Activated CD8-positive, alpha-beta memory T cell treated with anti-CD3 and anti-CD28 coated beads for 48 hours (primary cell): Measurements from ENCODE around the gene ARL6IP5.

ENCODE experiments used
- DNase-seq, 3 experiments: peaks; one replicate each; pipeline ENCODE4 v3.0.0-alpha.2; 2020; ENCODE audit warnings: low read depth in 2 of 3, low spot score in 2 of 3

ARL6IP5 gene

GRCh38 chr3:69085833-69086722 lies 1.3 kb downstream of the ARL6IP5 start:
- peak in 1 of 3 experiments; percentile 50 for DNase-seq

- DNase-seq = no peak
Measured at GRCh38 chr3:69087030-69087791, 2.5 kb downstream of the ARL6IP5 start.

- no peak for DNase-seq
Measured at GRCh38 chr3:69088063-69088462, 3.3 kb downstream of the ARL6IP5 start.

DNA sequence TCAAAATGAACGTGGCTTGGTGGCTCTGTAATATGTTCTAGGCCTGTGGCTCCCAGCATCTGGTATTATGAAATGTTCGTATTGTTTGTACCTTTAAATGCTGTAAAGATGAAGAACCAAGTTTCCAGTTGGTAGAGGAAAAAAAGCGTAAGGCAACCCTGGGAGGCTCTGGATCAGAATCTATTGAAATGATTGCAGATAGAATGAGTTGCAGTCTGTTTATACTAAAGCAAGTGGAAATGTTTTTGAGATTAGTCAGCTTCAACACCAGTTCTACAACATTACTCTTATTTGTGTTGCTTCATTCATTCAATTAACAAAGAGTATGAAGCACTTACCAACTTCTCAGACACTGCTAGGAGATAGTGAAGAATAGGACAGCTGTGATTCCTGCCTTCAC lies 5.3 kb downstream of the ARL6IP5 start:
- no peak for DNase-seq

- no peak for DNase-seq
Measured at GRCh38 chr3:69091389-69092029, 6.8 kb downstream of the ARL6IP5 start.

- no peak for DNase-seq
Measured at GRCh38 chr3:69092030-69092516, 7.3 kb downstream of the ARL6IP5 start.

DNA sequence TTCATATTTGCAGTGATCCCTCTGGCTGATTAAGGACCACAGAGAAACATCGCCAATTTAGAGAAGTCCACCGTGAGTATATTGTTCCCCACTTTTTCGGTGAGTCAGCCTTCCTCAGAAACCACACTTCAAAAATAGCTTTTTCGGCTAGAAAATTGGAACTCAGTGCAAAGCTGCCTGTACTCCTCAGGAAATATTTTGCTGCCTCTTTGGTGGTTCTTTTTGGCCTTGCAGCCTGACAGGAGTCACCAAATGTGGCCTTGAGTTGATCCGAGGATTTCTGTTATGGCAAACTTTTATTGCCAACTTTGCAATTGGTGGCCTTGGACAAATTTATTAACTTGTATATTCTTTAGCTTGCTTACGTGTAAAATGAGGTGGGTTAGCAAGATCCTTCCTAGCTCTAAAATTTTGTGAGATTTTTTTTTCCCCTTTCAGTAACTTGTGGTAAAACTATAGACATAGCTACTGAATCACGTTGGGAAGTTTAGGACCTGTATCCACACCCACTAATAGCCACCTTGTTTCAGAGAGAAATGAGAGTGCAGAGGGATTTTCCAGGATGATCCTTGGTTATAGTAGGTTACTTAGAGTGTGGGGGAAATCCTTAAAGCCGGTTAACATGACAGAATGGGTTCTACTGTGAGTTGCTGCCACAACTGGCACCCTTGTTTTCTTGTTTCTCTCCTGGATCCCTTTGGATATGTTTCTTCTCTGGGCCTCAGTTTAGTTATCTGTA lies 9.9 kb downstream of the ARL6IP5 start:
- DNase-seq = no peak

DNA sequence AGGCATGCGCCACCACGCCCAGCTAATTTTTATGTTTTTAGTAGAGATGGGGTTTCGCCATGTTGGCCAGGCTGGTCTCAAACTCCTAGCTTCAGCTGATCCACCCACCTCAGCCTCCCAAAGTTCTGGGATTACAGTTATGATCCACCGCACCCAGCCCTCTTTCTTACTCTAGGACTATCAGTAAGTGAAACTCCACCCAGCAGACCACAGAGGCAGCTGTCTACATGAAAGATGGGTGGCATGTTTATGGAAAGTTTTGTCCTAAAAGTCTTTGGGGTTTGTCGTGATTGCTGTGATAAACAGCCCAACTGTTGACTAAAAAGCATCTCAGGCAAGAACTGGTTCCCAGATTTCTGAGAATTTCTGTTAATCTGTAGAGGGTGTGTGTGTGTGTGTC lies 10.9 kb downstream of the ARL6IP5 start:
- DNase-seq = no peak

DNA sequence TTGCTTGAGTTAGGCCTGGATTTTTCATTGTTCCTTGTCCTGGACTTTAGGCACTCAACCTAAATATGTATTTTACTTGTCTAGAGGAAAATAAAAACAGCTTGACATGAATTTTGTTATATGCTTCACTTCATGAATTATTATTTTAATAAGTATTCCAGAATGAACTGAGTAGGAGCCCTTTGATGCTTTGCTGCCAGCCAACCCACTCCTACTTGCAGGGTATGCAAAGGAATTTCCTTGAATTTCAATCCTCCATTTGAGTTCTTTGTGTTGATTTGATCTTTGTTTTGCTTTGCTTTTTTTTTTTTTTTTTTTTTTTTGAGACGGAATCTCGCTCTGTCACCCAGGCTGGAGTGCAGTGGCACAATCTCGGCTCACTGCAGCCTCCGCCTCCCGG lies 11.6 kb downstream of the ARL6IP5 start:
- no peak for DNase-seq

GRCh38 chr3:69097407-69098086 lies 12.8 kb downstream of the ARL6IP5 start:
- DNase-seq = no peak

GRCh38 chr3:69099576-69099975 lies 14.8 kb downstream of the ARL6IP5 start:
- no peak for DNase-seq

GRCh38 chr3:69102384-69102783 lies 17.6 kb downstream of the ARL6IP5 start:
- no peak for DNase-seq

- no peak for DNase-seq
Measured at GRCh38 chr3:69103123-69103522, 18.4 kb downstream of the ARL6IP5 start.

- no peak for DNase-seq
Measured at GRCh38 chr3:69104586-69104985, 19.8 kb downstream of the ARL6IP5 start.

DNA sequence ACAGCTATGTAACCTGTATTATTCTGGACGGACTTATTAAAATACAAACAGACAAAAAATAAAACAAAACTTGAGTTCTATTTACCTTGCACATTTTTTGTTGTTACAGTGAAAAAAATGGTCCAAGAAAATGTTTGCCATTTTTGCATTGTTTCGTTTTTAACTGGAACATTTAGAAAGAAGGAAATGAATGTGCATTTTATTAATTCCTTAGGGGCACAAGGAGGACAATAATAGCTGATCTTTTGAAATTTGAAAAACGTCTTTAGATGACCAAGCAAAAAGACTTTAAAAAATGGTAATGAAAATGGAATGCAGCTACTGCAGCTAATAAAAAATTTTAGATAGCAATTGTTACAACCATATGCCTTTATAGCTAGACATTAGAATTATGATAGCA lies 20.6 kb downstream of the ARL6IP5 start:
- no peak for DNase-seq

GRCh38 chr3:69107841-69108240 lies 23.1 kb downstream of the ARL6IP5 start:
- no peak for DNase-seq

GRCh38 chr3:69108811-69109210 lies 24.1 kb downstream of the ARL6IP5 start:
- no peak for DNase-seq

- no peak for DNase-seq
Measured at GRCh38 chr3:69110941-69111546, 26.3 kb downstream of the ARL6IP5 start.

DNA sequence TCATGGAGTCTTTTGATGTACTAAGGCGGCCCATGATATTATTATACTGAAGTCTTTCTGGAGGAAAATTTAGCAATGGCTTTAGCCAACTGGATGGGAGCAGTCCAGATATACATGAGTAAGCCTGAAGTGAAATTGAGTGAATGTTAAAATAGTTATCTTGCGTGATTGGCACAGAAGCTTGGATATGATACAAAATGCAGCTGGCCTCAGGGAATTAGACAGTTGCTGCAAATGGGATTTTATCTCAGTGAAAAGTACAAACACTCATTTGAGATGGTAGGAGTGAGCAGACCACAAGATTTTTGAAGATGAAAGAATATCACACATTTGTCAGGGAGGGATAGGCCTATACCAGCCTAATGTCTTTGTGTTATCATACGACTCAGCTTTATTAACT lies 28.8 kb downstream of the ARL6IP5 start:
- DNase-seq = no peak

- no peak for DNase-seq
Measured at GRCh38 chr3:69115731-69116130, 31.0 kb downstream of the ARL6IP5 start.
